Amygdala (tissue), 56 donors: ENCODE data around the gene SGCD.

Experiments
- DNase-seq, 56 donors: peaks; one replicate each; lab custom pipeline; 2025; lab: John Stamatoyannopoulos, UW

Gene SGCD

GRCh38 chr5:156326718-156327259, at the start of gene SGCD:
Gene SGCD (plus strand): TSS chr5:156327164.
- peak in 52 of 56 donors; percentile 3 to 84 (median 48) for DNase-seq

DNA sequence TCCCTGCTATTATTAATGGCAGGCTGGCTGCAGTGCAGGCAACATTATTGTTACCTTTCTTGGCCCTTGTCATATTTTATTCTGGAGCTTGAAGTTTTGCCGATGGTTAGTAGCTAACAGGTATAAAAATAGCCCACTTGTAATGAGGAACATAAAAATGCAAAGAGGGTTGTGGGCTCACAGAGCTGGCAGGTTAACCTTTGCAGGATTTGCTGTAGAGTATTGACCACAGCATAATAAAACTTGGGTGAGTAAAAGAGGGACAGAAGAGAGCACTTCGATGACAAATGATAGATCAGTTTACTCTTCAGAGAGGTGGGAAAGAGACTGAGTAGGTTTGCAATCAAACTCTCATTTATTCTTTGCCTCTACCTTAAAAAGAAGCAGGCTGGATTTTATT, 49.7 kb upstream of the SGCD start:
- no peak for DNase-seq

DNA sequence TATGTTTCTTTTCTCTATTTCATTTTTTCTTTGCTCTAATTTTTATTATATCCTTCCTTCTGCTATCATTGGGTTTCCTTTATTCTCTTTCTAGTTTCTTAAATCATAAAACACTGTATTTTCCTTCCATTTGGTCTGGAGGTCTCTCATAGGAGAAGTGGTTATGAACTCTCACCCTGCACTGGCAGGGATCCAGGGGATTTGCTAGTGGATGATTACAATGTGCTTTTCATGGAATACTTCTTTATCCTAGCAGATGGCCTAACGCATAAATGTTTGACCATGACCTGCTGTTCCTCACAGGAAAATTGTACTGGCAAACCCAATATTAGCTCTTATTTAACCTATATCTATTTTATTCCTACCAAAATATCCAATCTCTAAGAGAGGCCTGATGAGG, 31.5 kb upstream of the SGCD start:
- DNase-seq: no peak

DNA sequence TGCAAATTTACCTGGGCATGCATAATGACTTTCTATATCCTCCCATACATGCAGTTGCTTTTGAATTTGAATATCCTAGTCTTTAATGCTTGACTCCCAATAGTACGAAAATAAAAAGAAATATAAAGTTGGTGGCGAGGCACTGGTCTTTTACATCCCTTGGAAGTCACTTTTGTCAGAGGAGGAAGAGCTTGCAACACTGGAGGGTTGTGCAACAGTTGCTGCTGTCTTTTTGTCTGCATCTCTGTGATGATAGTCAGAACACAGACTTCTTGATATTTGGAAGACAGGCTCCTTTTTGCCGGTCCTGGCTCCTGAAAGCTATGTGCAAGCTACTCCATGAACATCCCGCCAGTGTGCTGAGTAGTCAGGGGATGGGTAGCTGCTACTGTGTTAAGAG, 16.8 kb upstream of the SGCD start:
- DNase-seq: no peak

DNA sequence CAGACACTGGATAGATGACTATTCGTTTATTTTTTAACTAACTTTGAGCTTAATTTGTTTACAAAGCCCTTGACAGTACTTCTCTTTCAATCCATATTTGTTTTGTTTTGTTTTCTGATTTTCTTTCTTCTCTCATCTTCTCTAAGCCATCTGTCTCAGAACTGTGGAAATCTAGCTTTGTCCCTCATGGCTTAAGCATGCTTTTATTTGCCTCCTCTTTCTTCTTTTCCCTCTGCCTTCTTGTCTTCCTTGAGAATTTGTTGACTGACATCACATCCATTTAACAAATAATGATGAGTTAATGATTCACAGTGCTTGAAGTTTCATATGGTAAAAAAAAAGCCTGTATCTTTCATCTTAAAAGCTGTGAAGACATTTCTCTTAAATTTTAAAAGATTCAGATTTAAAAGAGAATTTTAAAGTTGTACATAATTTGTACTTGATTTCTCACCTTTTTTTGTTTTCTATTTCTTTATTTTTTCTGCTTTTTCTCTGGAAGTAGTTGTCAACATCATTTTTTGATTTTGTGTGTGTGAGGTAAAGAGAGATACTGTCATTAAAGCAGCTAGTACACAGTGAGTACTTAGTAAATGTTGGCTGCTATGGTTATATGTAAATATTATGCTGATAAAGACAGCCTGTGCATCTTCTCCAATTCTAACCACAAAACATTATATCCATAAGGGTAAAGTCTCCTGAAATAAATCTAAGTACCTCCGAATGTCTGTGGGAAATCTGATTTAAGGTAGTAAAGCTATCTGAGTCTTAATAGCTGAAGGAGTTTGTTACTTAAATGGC, 13.9 kb upstream of the SGCD start:
- no peak for DNase-seq

GRCh38 chr5:156314416-156314815, 12.5 kb upstream of the SGCD start:
- DNase-seq: no peak

- DNase-seq: no peak
Measured at GRCh38 chr5:156322666-156323065, 4.3 kb upstream of the SGCD start.

DNA sequence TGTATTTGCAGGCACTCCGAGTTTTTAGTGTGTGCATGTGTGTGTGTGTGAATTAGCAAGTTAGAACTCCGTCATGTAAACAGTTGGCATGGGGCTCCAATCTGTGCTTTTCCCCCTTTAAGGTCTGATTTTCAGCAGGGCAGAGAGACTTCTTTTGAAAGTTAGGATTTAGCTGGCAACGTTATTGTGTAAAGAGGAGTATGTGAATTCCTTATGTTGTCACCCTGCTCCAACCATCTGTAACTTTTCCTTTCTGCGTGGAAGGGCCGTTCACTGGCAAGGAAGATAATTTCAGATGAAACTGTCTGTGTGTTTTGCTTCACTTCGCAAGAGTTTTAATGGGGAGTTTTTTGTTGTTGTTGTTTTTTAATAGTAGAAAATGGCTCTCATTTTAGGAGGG, 332 bp downstream of the SGCD start:
- peak in 5 of 56 donors; percentile 0 to 57 (median 36) for DNase-seq

GRCh38 chr5:156328161-156328560, 1.2 kb downstream of the SGCD start:
- no peak for DNase-seq

GRCh38 chr5:156328766-156329165, 1.8 kb downstream of the SGCD start:
- no peak for DNase-seq

GRCh38 chr5:156329171-156329611, 2.2 kb downstream of the SGCD start:
- peak in 6 of 56 donors; percentile 2 to 25 (median 8) for DNase-seq

DNA sequence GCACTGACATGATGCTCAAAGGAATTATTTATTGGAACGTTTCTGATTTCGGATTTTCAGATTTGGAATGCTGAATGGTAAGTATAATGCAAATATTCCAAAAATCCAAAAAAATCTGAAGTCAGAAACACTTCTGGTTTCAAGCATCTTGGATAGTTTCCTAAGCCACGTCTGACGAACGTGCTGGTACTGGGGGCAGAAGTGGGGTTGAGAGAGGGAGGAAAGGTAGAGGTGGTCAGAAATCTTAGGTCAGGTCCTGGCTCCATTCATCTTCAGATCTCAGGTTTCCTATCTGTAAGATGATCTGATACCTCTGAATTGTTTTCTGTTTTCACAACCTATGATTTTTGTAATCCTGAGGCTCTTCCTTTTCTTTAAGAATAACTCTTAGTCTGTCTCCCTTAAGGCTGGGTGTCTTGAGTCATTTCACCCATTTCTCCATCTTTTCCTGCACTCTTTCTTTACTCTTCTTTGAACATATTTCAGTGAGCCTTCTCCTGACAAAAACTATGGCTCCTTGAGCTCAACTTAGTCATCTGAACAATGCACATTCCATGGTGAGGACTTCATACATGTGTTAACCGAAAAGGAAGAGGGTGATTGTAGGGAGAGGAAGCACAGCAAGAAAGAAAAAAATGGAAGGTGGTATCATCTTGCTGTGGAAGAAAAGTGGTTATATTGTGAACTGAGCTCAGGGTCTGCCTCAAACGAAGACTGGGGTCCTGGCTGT, 3.3 kb downstream of the SGCD start:
- DNase-seq: no peak

GRCh38 chr5:156331181-156331580, 4.2 kb downstream of the SGCD start:
- DNase-seq: no peak

DNA sequence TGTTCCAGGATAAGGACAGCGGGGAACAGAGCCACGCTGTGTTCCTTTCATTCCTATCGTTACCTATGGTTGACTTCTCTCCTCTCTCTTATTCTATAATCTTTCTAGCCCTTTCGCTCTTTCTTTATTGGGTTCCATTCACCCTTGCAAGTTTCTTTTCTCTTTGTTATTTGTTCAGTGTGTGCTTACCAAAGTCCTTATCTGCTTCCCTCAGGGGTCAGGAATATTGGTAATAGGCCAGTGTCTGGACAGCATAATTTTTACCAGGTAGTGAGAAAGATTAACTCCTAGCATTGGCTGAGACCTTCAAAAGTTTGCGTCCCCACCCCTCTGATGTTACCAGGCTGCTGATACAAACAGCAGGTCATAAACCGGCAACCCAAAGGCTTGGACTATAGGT, 4.9 kb downstream of the SGCD start:
- no peak for DNase-seq

DNA sequence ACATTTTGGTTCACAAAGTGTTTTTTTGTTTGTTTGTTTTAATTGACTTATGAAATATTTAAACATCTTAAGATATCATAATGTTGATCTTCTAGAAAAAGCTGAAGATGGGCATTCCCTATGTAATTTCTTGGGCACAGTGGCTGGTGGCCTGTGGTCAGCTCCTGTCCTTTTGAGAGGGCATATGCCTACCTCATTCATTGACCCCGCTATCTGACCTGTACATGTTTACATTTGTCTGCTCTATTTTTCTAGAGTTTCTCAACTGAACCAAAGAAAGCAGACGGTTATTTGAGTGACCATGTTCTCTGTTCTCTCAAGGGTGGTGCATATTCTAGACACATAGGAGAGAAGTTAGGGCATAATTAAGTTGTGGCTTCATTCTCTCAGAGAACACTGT, 5.3 kb downstream of the SGCD start:
- DNase-seq: no peak

GRCh38 chr5:156339139-156339841, 12.3 kb downstream of the SGCD start:
- no peak for DNase-seq

DNA sequence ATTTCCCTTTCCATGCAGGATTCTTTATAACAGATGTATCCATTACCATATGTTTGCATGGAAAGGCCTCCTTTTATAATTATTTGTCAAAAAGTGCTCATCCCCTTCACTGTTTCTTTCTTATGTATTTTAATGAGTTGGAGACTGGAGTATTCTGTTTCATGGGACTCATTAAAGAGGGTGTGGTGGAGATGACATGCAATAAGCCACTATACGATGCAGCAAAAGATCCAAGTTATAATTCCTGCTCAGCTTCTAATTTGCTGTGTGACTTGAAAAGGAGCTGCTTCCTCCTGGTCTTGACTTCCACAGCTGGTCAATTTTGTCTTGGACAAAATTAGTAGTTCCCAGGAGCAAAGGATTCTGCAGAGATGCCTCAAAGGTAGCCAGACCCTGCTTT, 13.9 kb downstream of the SGCD start:
- no peak for DNase-seq

DNA sequence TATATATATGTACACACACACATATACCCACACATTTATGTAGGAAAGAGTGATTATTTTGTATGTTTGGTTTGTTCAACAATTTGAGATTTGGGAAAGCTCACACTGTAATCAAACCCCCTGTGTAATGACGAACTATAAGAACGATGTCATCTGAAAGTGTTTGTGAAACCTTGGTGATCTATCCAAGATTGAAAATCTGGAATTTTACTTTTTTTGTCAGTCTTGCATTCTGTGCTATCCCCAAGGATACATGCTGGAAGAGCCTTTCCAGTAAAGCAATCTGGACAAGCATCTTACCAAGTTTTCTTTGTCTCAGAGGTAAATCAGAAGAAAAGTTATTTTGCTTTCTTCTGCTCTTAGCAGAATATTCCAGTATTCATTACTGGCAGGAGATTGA, 23.3 kb downstream of the SGCD start:
- DNase-seq: no peak

GRCh38 chr5:156351423-156351822, 24.5 kb downstream of the SGCD start:
- DNase-seq: no peak

- no peak for DNase-seq
Measured at GRCh38 chr5:156354571-156354970, 27.6 kb downstream of the SGCD start.

- DNase-seq: no peak
Measured at GRCh38 chr5:156356238-156356637, 29.3 kb downstream of the SGCD start.
